Stimulated activated CD8-positive, alpha-beta memory T cell treated with anti-CD3 and anti-CD28 coated beads, Interleukin-4, amount 100 ng/mL, for 48 hours (primary cell): ENCODE measurements around the gene VMA21.
A peak's percentile ranks its signal among the peaks of the same experiment; 100 is the strongest.

Source experiments
- DNase-seq: peaks from one replicate; pipeline ENCODE4 v3.0.0-alpha.2; 2020

The VMA21 gene

GRCh38 chrX:151396825-151397740, at the start of gene VMA21:
TSS of gene VMA21 (plus strand) at chrX:151397206. CDS start at chrX:151397309, 103 bp downstream.
- peak; percentile 84 for DNase-seq

GRCh38 chrX:151359341-151359740, 37.7 kb upstream of the VMA21 start:
- DNase-seq, result no peak

- peak; percentile 65 for DNase-seq
Observed at GRCh38 chrX:151359931-151360871, 36.8 kb upstream of the VMA21 start.

GRCh38 chrX:151363316-151363715, 33.7 kb upstream of the VMA21 start:
- DNase-seq, result no peak

GRCh38 chrX:151365579-151365978, 31.4 kb upstream of the VMA21 start:
- DNase-seq, result no peak

GRCh38 chrX:151370906-151371305, 26.1 kb upstream of the VMA21 start:
- DNase-seq, result no peak

GRCh38 chrX:151384807-151385206, 12.2 kb upstream of the VMA21 start:
- no peak for DNase-seq

GRCh38 chrX:151386838-151387459, 10.1 kb upstream of the VMA21 start:
- no peak for DNase-seq

- DNase-seq, result no peak
Observed at GRCh38 chrX:151391722-151392121, 5.3 kb upstream of the VMA21 start.

GRCh38 chrX:151393514-151393913, 3.5 kb upstream of the VMA21 start:
- peak; percentile 40 for DNase-seq

GRCh38 chrX:151396042-151396824, 773 bp upstream of the VMA21 start:
- peak; percentile 38 for DNase-seq

GRCh38 chrX:151397741-151398070, 700 bp downstream of the VMA21 start:
- no peak for DNase-seq

- no peak for DNase-seq
Observed at GRCh38 chrX:151398346-151398745, 1.3 kb downstream of the VMA21 start.

GRCh38 chrX:151402719-151403390, 5.8 kb downstream of the VMA21 start:
- no peak for DNase-seq

- DNase-seq, result no peak
Observed at GRCh38 chrX:151416579-151416978, 19.6 kb downstream of the VMA21 start.

GRCh38 chrX:151419782-151420181, 22.8 kb downstream of the VMA21 start:
- no peak for DNase-seq

- no peak for DNase-seq
Observed at GRCh38 chrX:151424505-151424904, 27.5 kb downstream of the VMA21 start.

- DNase-seq, result no peak
Observed at GRCh38 chrX:151448509-151448908, 51.5 kb downstream of the VMA21 start.

GRCh38 chrX:151458824-151459223, 61.8 kb downstream of the VMA21 start:
- DNase-seq, result no peak
